HepG2 (cell line): ENCODE results near the gene CFAP70. TPM values are rescaled to one million over a fixed set of nuclear protein-coding genes. Genes with fewer than 3 reads are reported as not detected.

ENCODE experiments used
- MIXL1 ChIP-seq: IDR thresholded peaks from 2 replicates; pipeline ENCODE4 v1.6.1; 2016
- POLR2G ChIP-seq: fragments of 200-400 bp; formaldehyde crosslinking; IDR thresholded peaks from 2 replicates; pipeline ENCODE4 v1.6.1; 2018; ENCODE audit warnings: mild to moderate bottlenecking, low read depth, low read length, moderate library complexity
- RFXANK ChIP-seq: IDR thresholded peaks from 2 replicates; pipeline ENCODE4 v1.6.1; 2016
- SIN3A ChIP-seq: IDR thresholded peaks from 2 replicates; pipeline ENCODE4 v1.6.1; 2011; ENCODE audit warnings: low read depth, mild to moderate bottlenecking, control low read depth, low read length, borderline replicate concordance
- SRSF1 ChIP-seq: fragments of 200-400 bp; formaldehyde crosslinking; optimal IDR thresholded peaks from 2 replicates; pipeline ENCODE3; 2017; ENCODE audit warnings: mild to moderate bottlenecking, low read depth, low read length, moderate library complexity
- TAF1 ChIP-seq: sonication (generic); formaldehyde crosslinking; IDR thresholded peaks from 2 replicates; pipeline ENCODE4 v1.4.0; 2020; ENCODE audit warnings: missing genetic modification reagents
- TCF7 ChIP-seq: sonication (generic); IDR thresholded peaks from 2 replicates; pipeline ENCODE4 v1.6.1; 2016; ENCODE audit warnings: antibody characterized with exemption, low read depth
- ZFP36L1 ChIP-seq: sonication (generic); formaldehyde crosslinking; IDR thresholded peaks from 2 replicates; pipeline ENCODE4 v1.8.0; 2022; ENCODE audit warnings: mild to moderate bottlenecking, missing genetic modification reagents, moderate library complexity
- ZNF782 ChIP-seq: sonication (generic); formaldehyde crosslinking; IDR thresholded peaks from 2 replicates; pipeline ENCODE4 v1.4.0; 2020; ENCODE audit warnings: missing genetic modification reagents, mild to moderate bottlenecking, borderline replicate concordance
- ZSCAN20 ChIP-seq: sonication (generic); formaldehyde crosslinking; IDR thresholded peaks from 2 replicates; pipeline ENCODE4 v1.4.0; 2020; ENCODE audit warnings: missing genetic modification reagents, mild to moderate bottlenecking, borderline replicate concordance
- polyA plus RNA-seq, 8 experiments: library from polyadenylated mRNA; depleted of rRNA in 3 of 8; stranded (reverse) in 7 of 8; unstranded in 1 of 8; fragments of >200 nt; fragmentation: Illumina TruSeq in 4 of 8; extraction: Trizol in 4 of 8; gene quantifications; 2 replicates each; pipeline versions ENCODE4 v1.2.1 to v1.2.3, GENCODE V29; 2011 to 2016; ENCODE audit warnings: low read depth in 4 of 8, missing spikeins in 1 of 8, mixed read lengths in 1 of 8; ENCODE audit not compliant: insufficient read depth in 1 of 8
- total RNA-seq, 5 experiments: library from RNA; depleted of rRNA; stranded (reverse); fragments of >200 nt; fragmentation: Illumina TruSeq; extraction: Trizol; gene quantifications; 2 replicates each; pipeline ENCODE4 v1.2.3, GENCODE V29; 2016; ENCODE audit warnings: low read depth in 1 of 5
- TF ChIP-seq, protein P1 (sequence below): fragments of 450-650 bp; IDR thresholded peaks from 2 replicates; pipeline ENCODE4 v1.6.1; 2017
- TF ChIP-seq, protein P2 (sequence below): sonication (generic); formaldehyde crosslinking; IDR thresholded peaks from 2 replicates; pipeline ENCODE4 v1.4.0; 2020; ENCODE audit warnings: missing genetic modification reagents
- TF ChIP-seq, protein P3 (sequence below): sonication (generic); formaldehyde crosslinking; IDR thresholded peaks from 2 replicates; pipeline ENCODE4 v1.9.0; 2021; ENCODE audit warnings: mild to moderate bottlenecking, missing genetic modification reagents
- TF ChIP-seq, protein P4 (sequence below): sonication (generic); formaldehyde crosslinking; IDR thresholded peaks from 2 replicates; pipeline ENCODE4 v1.4.0; 2020; ENCODE audit warnings: missing genetic modification reagents

The CFAP70 gene
- total and polyA plus RNA-seq, 2 of the 13 experiments (the other 11 are each of a cell fraction or from before 2014, with no cell fraction given): 0.27 to 0.38 TPM

DNA sequence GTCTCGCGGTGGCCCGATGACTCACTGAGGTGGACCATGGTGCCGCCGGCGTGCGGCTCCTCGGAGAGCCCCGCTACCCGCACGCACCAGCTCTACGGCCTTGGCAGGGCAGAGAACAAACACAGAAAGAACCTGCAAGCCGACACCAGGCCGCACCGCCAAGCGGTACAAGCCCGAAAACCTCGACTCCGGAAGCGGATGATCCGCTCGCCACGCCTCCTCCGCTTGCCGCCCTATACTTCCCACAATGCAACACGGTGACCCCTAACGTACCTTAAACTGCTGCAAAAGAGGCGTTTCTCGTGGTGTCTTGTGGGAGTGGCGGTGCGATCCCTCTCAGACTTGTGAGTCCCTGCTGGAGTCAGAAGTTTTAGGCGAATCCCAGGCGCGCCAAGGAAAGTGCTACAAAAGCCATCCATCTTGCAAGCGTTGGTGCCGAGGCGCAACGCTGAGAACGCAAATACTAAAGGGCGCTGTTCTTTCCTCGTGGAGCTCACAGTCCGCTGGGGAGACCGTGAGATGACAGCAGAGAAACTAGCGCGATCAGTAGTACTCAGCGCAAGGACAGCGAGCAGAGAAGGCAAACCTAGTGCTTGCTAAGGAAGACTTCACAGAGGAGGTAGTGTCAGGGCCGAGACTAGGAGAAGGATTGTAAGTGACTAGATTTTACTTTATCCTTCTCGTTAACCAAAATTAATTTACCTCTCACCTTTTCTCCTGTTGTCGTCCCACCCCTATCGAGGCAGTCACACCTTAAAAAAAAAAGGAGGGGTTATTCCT lies 106.0 kb downstream of the CFAP70 start, which contains the start of gene MRPS16 (continued):
- TF ChIP-seq ZNF782 (CRISPR knock-in tag) (peak; percentile 52; the same call in 1 of the 2 replicates), MIXL1 (CRISPR knock-in tag) (0 out of 2 replicates have a peak, but pooled peaks have one; percentile 10), ZFP36L1 (CRISPR knock-in tag) (peak; percentile 85), POLR2G (peak; percentile 93), SRSF1 (peak; percentile 60), RFXANK (CRISPR knock-in tag) (peak; percentile 29; the same call in 1 of the 2 replicates), TCF7 (no peak), ZSCAN20 (CRISPR knock-in tag) (peak; percentile 41; the same call in 1 of the 2 replicates), SIN3A (peak; percentile 96), TAF1 (CRISPR knock-in tag) (peak; percentile 89)
- TF ChIP-seq, protein P1, sequence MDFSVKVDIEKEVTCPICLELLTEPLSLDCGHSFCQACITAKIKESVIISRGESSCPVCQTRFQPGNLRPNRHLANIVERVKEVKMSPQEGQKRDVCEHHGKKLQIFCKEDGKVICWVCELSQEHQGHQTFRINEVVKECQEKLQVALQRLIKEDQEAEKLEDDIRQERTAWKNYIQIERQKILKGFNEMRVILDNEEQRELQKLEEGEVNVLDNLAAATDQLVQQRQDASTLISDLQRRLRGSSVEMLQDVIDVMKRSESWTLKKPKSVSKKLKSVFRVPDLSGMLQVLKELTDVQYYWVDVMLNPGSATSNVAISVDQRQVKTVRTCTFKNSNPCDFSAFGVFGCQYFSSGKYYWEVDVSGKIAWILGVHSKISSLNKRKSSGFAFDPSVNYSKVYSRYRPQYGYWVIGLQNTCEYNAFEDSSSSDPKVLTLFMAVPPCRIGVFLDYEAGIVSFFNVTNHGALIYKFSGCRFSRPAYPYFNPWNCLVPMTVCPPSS: no peak
- TF ChIP-seq, protein P2, sequence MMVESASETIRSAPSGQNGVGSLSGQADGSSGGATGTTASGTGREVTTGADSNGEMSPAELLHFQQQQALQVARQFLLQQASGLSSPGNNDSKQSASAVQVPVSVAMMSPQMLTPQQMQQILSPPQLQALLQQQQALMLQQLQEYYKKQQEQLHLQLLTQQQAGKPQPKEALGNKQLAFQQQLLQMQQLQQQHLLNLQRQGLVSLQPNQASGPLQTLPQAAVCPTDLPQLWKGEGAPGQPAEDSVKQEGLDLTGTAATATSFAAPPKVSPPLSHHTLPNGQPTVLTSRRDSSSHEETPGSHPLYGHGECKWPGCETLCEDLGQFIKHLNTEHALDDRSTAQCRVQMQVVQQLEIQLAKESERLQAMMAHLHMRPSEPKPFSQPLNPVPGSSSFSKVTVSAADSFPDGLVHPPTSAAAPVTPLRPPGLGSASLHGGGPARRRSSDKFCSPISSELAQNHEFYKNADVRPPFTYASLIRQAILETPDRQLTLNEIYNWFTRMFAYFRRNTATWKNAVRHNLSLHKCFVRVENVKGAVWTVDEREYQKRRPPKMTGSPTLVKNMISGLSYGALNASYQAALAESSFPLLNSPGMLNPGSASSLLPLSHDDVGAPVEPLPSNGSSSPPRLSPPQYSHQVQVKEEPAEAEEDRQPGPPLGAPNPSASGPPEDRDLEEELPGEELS (CRISPR knock-in tag): peak; percentile 21; the same call in 1 of the 2 replicates
- TF ChIP-seq, protein P3, sequence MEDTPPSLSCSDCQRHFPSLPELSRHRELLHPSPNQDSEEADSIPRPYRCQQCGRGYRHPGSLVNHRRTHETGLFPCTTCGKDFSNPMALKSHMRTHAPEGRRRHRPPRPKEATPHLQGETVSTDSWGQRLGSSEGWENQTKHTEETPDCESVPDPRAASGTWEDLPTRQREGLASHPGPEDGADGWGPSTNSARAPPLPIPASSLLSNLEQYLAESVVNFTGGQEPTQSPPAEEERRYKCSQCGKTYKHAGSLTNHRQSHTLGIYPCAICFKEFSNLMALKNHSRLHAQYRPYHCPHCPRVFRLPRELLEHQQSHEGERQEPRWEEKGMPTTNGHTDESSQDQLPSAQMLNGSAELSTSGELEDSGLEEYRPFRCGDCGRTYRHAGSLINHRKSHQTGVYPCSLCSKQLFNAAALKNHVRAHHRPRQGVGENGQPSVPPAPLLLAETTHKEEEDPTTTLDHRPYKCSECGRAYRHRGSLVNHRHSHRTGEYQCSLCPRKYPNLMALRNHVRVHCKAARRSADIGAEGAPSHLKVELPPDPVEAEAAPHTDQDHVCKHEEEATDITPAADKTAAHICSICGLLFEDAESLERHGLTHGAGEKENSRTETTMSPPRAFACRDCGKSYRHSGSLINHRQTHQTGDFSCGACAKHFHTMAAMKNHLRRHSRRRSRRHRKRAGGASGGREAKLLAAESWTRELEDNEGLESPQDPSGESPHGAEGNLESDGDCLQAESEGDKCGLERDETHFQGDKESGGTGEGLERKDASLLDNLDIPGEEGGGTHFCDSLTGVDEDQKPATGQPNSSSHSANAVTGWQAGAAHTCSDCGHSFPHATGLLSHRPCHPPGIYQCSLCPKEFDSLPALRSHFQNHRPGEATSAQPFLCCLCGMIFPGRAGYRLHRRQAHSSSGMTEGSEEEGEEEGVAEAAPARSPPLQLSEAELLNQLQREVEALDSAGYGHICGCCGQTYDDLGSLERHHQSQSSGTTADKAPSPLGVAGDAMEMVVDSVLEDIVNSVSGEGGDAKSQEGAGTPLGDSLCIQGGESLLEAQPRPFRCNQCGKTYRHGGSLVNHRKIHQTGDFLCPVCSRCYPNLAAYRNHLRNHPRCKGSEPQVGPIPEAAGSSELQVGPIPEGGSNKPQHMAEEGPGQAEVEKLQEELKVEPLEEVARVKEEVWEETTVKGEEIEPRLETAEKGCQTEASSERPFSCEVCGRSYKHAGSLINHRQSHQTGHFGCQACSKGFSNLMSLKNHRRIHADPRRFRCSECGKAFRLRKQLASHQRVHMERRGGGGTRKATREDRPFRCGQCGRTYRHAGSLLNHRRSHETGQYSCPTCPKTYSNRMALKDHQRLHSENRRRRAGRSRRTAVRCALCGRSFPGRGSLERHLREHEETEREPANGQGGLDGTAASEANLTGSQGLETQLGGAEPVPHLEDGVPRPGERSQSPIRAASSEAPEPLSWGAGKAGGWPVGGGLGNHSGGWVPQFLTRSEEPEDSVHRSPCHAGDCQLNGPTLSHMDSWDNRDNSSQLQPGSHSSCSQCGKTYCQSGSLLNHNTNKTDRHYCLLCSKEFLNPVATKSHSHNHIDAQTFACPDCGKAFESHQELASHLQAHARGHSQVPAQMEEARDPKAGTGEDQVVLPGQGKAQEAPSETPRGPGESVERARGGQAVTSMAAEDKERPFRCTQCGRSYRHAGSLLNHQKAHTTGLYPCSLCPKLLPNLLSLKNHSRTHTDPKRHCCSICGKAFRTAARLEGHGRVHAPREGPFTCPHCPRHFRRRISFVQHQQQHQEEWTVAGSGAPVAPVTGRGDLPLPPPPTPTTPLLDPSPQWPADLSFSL: peak; percentile 50; the same call in 1 of the 2 replicates
- TF ChIP-seq, protein P4, sequence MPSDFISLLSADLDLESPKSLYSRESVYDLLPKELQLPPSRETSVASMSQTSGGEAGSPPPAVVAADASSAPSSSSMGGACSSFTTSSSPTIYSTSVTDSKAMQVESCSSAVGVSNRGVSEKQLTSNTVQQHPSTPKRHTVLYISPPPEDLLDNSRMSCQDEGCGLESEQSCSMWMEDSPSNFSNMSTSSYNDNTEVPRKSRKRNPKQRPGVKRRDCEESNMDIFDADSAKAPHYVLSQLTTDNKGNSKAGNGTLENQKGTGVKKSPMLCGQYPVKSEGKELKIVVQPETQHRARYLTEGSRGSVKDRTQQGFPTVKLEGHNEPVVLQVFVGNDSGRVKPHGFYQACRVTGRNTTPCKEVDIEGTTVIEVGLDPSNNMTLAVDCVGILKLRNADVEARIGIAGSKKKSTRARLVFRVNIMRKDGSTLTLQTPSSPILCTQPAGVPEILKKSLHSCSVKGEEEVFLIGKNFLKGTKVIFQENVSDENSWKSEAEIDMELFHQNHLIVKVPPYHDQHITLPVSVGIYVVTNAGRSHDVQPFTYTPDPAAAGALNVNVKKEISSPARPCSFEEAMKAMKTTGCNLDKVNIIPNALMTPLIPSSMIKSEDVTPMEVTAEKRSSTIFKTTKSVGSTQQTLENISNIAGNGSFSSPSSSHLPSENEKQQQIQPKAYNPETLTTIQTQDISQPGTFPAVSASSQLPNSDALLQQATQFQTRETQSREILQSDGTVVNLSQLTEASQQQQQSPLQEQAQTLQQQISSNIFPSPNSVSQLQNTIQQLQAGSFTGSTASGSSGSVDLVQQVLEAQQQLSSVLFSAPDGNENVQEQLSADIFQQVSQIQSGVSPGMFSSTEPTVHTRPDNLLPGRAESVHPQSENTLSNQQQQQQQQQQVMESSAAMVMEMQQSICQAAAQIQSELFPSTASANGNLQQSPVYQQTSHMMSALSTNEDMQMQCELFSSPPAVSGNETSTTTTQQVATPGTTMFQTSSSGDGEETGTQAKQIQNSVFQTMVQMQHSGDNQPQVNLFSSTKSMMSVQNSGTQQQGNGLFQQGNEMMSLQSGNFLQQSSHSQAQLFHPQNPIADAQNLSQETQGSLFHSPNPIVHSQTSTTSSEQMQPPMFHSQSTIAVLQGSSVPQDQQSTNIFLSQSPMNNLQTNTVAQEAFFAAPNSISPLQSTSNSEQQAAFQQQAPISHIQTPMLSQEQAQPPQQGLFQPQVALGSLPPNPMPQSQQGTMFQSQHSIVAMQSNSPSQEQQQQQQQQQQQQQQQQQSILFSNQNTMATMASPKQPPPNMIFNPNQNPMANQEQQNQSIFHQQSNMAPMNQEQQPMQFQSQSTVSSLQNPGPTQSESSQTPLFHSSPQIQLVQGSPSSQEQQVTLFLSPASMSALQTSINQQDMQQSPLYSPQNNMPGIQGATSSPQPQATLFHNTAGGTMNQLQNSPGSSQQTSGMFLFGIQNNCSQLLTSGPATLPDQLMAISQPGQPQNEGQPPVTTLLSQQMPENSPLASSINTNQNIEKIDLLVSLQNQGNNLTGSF (CRISPR knock-in tag): no peak; the same call in 1 of the 2 replicates
